Stimulated activated naive CD8-positive, alpha-beta T cell treated with anti-CD3 and anti-CD28 coated beads, Interleukin-15, amount 100 ng/mL, for 72 hours (primary cell): Measurements from ENCODE around the gene STK39.

Source experiments
- ATAC-seq: fragments of 150-1000 bp; cut with Tn5 transposase; 2 replicates; pipeline ENCODE4 v1.10.0; 2021; ENCODE audit warnings: mild to moderate bottlenecking, moderate library complexity
- DNase-seq, 2 donors: peaks; one replicate each; pipeline ENCODE4 v3.0.0; 2021 to 2022
- H3K27ac Mint-ChIP-seq, 2 donors: one replicate each; pipeline ENCODE4 v1.8.0; 2022; ENCODE audit warnings: mild to moderate bottlenecking in 2 of 2, mixed read lengths in 2 of 2, moderate library complexity in 2 of 2
- H3K27me3 Mint-ChIP-seq: one replicate; pipeline ENCODE4 v1.8.0; 2022; ENCODE audit warnings: mixed read lengths
- H3K4me1 Mint-ChIP-seq: one replicate; pipeline ENCODE4 v1.8.0; 2022; ENCODE audit warnings: mild to moderate bottlenecking, mixed read lengths
- H3K4me3 Mint-ChIP-seq, 2 donors: one replicate each; pipeline ENCODE4 v1.8.0; 2022; ENCODE audit warnings: mild to moderate bottlenecking in 2 of 2, mixed read lengths in 2 of 2, moderate library complexity in 1 of 2
- H3K9me3 Mint-ChIP-seq, 2 donors: one replicate each; pipeline ENCODE4 v1.8.0; 2022; ENCODE audit warnings: mixed read lengths in 2 of 2

STK39 gene

DNA sequence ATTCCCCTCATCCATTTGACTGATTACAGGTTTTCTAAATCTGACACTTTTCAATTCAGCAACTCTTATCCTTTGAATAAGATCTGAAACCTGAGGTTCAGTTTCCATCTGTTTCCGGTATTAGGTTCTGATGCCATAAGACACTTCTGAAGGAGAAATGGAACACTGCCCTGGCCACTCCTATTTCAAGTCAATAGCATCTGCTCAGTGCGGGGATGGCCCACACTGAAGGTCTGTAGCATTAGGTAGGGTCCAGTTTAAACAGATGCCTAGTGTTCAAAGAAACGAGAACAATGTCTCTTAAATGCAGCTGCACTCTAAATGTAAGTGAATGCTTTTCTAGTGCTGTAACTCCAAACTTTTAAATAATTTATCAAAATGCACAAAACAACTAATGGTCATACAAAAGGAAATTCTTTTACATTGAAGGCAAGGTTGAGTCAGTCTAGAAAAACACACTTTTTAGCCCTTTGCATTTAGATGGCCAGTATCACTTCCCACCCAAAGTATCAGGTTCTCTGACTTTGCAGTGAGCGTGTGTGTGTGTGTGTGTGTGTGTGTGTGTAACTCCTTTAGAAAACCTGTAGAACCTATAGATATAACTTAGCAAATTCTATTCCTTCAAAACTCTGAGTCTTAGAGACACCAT, 78.2 kb downstream of the STK39 start:
- H3K4me3 Mint-ChIP-seq = no peak overlapping the region
- no peaks in the 10 kb centered on the region for H3K9me3 Mint-ChIP-seq
- DNase-seq (no peak), ATAC-seq (no peak)
- H3K27me3 Mint-ChIP-seq = no peaks in the 10 kb centered on the region
- H3K27ac Mint-ChIP-seq = no peak overlapping the region
- peaks cover 58% of the 10 kb centered on the region for H3K4me1 Mint-ChIP-seq

DNA sequence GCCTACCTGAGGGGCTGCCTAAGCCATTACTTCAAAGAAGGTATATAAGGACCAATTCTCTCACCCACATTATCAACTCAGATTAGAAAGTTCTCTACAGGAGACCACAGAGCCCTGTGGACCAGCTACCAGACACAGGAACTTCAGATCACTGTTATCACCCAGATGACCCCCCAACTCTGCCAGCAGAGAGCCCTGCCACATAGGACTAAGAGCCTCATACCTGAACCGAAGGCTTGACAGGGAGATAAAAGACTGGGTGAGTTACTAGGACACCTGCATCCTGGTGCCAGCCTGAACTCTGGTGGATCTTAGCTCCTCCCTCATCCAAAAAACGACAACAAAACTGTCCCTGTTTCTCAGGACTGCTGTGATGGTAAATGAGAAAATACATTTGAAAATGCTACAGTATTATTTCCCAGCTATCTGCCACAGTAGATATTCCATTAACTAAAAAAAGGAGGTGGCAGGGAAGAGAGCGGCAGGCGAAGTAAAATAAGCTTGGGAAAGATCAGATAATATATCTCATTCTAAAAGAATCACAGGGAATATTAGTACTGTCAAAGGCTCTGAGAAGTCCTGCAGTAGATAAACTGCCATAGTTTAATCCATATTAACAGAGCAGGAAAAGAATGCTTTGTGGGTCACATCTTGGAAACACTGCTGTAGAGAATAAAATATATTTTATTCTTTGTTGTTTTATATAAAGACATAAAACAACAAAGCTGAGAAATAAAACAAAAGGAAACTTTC, 79.7 kb downstream of the STK39 start:
- H3K4me3 Mint-ChIP-seq = no peak overlapping the region
- peaks cover 60% of the 10 kb centered on the region for H3K4me1 Mint-ChIP-seq
- no peak for ATAC-seq
- no peaks in the 10 kb centered on the region for H3K9me3 Mint-ChIP-seq
- no peak for DNase-seq
- H3K27ac Mint-ChIP-seq = peak overlapping the region; percentile 28 to 31
- H3K27me3 Mint-ChIP-seq = no peaks in the 10 kb centered on the region

GRCh38 chr2:168166902-168167510, 80.4 kb downstream of the STK39 start:
- peak; percentile 94 for ATAC-seq
- Mint-ChIP-seq H3K27ac (peak overlapping the region; percentile 54 to 70), H3K4me1 (peaks cover 60% of the 10 kb centered on the region), H3K27me3 (no peaks in the 10 kb centered on the region), H3K4me3 (peak overlapping the region; percentile 21 to 44), H3K9me3 (no peaks in the 10 kb centered on the region)
- peak in 1 of 2 donors; percentile 48 for DNase-seq

DNA sequence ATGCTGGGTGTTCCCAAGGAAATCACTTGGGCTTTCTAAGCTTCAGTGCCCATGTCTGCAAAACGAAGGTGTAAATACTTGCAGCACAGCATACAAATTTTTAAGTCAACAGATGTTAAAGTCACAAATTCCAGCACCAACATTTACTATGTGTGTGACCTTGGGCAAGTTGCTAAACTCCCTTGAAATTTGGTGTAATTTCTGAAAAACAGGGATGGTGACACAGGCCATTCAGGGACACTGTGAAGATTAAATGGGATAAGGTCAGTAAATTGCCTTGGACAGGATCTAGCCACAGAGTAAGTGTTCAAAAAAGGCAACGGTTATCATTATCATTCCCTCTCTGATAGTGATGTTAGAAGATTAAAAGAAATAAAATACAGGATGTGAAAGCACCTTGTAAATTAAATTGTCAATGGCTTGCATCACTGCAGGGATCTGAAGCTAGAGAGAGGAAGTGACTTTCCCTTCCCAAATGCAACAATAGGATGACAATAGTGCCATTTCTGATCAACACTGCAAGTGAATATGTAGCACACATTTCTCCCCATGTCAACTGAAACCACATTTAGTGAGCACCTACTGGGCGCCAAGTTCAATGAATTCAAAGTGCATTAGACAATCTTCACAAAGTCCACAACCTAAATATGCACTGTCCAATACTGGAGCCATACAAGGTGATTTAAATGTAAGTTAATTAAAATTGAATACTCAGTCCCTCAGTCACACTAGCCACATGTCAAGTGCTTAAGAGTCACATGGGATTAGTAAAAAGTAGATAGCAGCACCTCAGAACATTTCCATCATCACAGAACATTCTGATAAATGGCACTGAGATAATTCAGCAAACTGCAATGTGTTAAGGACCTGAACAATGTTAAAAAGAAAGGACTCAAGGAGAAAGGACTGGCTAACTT, 81.2 kb downstream of the STK39 start:
- ATAC-seq (peak; percentile 15), DNase-seq (no peak)
- Mint-ChIP-seq H3K27me3 (no peaks in the 10 kb centered on the region), H3K4me3 (peak overlapping the region; percentile 44), H3K4me1 (peaks cover 60% of the 10 kb centered on the region), H3K27ac (peak overlapping the region; percentile 70 to 78), H3K9me3 (no peaks in the 10 kb centered on the region)

- no peaks in the 10 kb centered on the region for H3K9me3 Mint-ChIP-seq
- H3K4me1 Mint-ChIP-seq = peaks cover 51% of the 10 kb centered on the region
- H3K27me3 Mint-ChIP-seq = no peaks in the 10 kb centered on the region
- peak overlapping the region; percentile 47 to 78 for H3K27ac Mint-ChIP-seq
- ATAC-seq = peak; percentile 46
- no peak for DNase-seq
- peak overlapping the region; percentile 44 for H3K4me3 Mint-ChIP-seq
These were observed 82.0 kb downstream of the STK39 start for GRCh38 chr2:168165397-168165796.

GRCh38 chr2:168160897-168161296, 86.5 kb downstream of the STK39 start:
- DNase-seq = peak; percentile 9 to 21
- Mint-ChIP-seq H3K27ac (no peak overlapping the region), H3K4me3 (no peak overlapping the region), H3K9me3 (no peaks in the 10 kb centered on the region), H3K4me1 (peaks cover 25% of the 10 kb centered on the region), H3K27me3 (no peaks in the 10 kb centered on the region)
- peak; percentile 65 for ATAC-seq

- no peak for DNase-seq
- Mint-ChIP-seq H3K9me3 (no peaks in the 10 kb centered on the region), H3K4me3 (no peak overlapping the region), H3K27ac (no peak overlapping the region), H3K27me3 (no peaks in the 10 kb centered on the region), H3K4me1 (peaks cover 15% of the 10 kb centered on the region)
- no peak for ATAC-seq
These were observed 87.4 kb downstream of the STK39 start for GRCh38 chr2:168159754-168160585.

- Mint-ChIP-seq H3K4me3 (no peak overlapping the region), H3K27ac (no peak overlapping the region), H3K4me1 (peaks cover 10% of the 10 kb centered on the region), H3K27me3 (no peaks in the 10 kb centered on the region), H3K9me3 (no peaks in the 10 kb centered on the region)
- ATAC-seq (no peak), DNase-seq (no peak)
These were observed 88.8 kb downstream of the STK39 start for GRCh38 chr2:168158586-168158985.

- Mint-ChIP-seq H3K4me1 (peaks cover 7% of the 10 kb centered on the region), H3K9me3 (no peaks in the 10 kb centered on the region), H3K4me3 (no peak overlapping the region), H3K27me3 (no peaks in the 10 kb centered on the region), H3K27ac (no peak overlapping the region)
- DNase-seq = no peak
- no peak for ATAC-seq
These were observed 89.5 kb downstream of the STK39 start for GRCh38 chr2:168157926-168158325.

- H3K27me3 Mint-ChIP-seq = no peaks in the 10 kb centered on the region
- H3K4me1 Mint-ChIP-seq = peaks cover 7% of the 10 kb centered on the region
- no peak overlapping the region for H3K27ac Mint-ChIP-seq
- DNase-seq (no peak), ATAC-seq (no peak)
- no peak overlapping the region for H3K4me3 Mint-ChIP-seq
- H3K9me3 Mint-ChIP-seq = no peaks in the 10 kb centered on the region
These were observed 90.3 kb downstream of the STK39 start for GRCh38 chr2:168157070-168157469.

DNA sequence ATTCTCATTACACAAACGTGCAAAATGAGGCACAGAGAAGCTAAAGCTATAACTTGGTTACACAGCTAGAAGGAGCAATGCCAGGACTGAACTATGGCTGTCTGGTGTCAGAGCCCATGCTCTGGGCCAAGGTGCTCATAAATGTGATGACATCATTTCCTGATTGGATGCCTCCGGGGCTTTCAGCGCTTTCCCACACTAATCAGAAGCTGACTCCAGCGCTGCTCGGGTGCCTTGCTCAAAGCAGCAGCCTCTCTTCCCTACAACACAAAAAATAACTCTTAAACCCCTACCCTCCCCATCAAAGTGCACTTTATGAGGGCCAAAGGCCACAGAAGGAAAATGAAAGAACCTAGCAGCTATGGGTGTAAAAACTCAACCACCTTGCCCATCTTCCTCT, 90.7 kb downstream of the STK39 start:
- Mint-ChIP-seq H3K4me3 (no peak overlapping the region), H3K27ac (no peak overlapping the region), H3K4me1 (peaks cover 7% of the 10 kb centered on the region), H3K27me3 (no peaks in the 10 kb centered on the region), H3K9me3 (no peaks in the 10 kb centered on the region)
- no peak for DNase-seq
- ATAC-seq = no peak

DNA sequence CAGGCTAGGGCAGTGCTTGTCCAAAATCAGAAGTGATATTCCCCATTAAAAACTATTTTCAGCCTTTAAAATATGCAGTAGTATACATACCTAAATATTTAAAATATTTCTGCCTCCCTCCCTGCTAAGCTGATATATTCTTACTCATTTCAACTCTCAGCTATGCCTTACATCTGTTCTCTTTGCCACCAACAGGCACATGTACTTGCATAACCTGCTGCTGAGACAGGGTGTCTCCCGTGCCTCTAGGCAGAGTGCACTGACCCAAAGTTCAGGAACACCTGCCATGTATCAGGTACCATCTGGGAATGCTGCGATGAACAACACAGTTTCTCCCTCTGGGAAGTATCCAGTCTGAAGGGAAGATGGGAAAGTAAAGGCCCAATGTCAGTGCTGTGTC, 91.7 kb downstream of the STK39 start:
- Mint-ChIP-seq H3K9me3 (no peaks in the 10 kb centered on the region), H3K27ac (peak overlapping the region in 1 of 2 donors; percentile 24), H3K27me3 (no peaks in the 10 kb centered on the region), H3K4me3 (no peak overlapping the region), H3K4me1 (peaks cover 7% of the 10 kb centered on the region)
- DNase-seq = no peak
- ATAC-seq = no peak

DNA sequence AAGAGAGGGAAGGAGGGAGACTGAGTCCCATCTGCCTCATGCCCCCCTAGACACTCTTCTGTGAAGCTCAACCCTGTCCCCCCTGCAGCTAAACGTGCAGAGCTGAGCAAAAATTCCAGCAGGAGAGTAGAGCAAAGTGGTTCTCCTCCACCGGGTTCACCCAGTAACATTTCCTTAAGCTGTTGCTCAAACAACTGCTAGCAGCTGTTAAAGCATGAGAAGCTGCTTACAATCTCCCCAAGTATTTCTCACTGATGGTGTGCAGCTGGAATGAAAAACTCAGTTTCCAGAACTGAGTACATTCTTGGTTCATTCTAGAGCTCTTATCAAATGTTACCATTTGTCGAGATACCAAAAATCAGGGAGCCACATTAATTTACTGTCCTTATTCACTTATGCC, 92.3 kb downstream of the STK39 start:
- no peaks in the 10 kb centered on the region for H3K27me3 Mint-ChIP-seq

GRCh38 chr2:168152902-168153530, 94.4 kb downstream of the STK39 start:
- no peak for DNase-seq
- H3K4me3 Mint-ChIP-seq = no peak overlapping the region
- H3K27me3 Mint-ChIP-seq = no peaks in the 10 kb centered on the region
- no peak for ATAC-seq
- no peak overlapping the region for H3K27ac Mint-ChIP-seq
- H3K9me3 Mint-ChIP-seq = no peaks in the 10 kb centered on the region
- H3K4me1 Mint-ChIP-seq = peaks cover 19% of the 10 kb centered on the region

More for the DNA sequence above, 92.3 kb downstream of the STK39 start:
- no peak for DNase-seq
- H3K27ac Mint-ChIP-seq = no peak overlapping the region
- H3K4me1 Mint-ChIP-seq = peaks cover 9% of the 10 kb centered on the region
- ATAC-seq = no peak
- no peak overlapping the region for H3K4me3 Mint-ChIP-seq
- H3K9me3 Mint-ChIP-seq = no peaks in the 10 kb centered on the region
